GM12875 (cell line): ENCODE data around the gene RNU1-1.
"Not testable (repeated sequence)": the region's sequence is repeated elsewhere in the genome, so short reads cannot be mapped to it uniquely, and the experiment has no call there.

Source experiments
- H3K4me3 ChIP-seq: one replicate; pipeline ENCODE4 v1.5.1; 2011; ENCODE audit warnings: low read depth, low read length, control low read depth
- TF ChIP-seq, protein P1 (sequence below): IDR thresholded peaks from 2 replicates; pipeline ENCODE4 v1.5.1; 2011; ENCODE audit warnings: low read depth, mild to moderate bottlenecking, control low read depth, inconsistent platforms, low read length, moderate library complexity, borderline replicate concordance; ENCODE audit not compliant: insufficient read depth

RNU1-1 gene

GRCh38 chr1:16503494-16503893 lies 10.6 kb downstream of the RNU1-1 start:
- TF ChIP-seq, protein P1, sequence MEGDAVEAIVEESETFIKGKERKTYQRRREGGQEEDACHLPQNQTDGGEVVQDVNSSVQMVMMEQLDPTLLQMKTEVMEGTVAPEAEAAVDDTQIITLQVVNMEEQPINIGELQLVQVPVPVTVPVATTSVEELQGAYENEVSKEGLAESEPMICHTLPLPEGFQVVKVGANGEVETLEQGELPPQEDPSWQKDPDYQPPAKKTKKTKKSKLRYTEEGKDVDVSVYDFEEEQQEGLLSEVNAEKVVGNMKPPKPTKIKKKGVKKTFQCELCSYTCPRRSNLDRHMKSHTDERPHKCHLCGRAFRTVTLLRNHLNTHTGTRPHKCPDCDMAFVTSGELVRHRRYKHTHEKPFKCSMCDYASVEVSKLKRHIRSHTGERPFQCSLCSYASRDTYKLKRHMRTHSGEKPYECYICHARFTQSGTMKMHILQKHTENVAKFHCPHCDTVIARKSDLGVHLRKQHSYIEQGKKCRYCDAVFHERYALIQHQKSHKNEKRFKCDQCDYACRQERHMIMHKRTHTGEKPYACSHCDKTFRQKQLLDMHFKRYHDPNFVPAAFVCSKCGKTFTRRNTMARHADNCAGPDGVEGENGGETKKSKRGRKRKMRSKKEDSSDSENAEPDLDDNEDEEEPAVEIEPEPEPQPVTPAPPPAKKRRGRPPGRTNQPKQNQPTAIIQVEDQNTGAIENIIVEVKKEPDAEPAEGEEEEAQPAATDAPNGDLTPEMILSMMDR, result no peak
- no peak overlapping the region for H3K4me3 ChIP-seq

- H3K4me3 ChIP-seq, result not testable (repeated sequence)
Measured at GRCh38 chr1:16501446-16501845, 12.6 kb downstream of the RNU1-1 start.

- H3K4me3 ChIP-seq, result not testable (repeated sequence)
Measured at GRCh38 chr1:16500975-16501374, 13.1 kb downstream of the RNU1-1 start.

GRCh38 chr1:16500466-16500865 lies 13.6 kb downstream of the RNU1-1 start:
- H3K4me3 ChIP-seq, result not testable (repeated sequence)

DNA sequence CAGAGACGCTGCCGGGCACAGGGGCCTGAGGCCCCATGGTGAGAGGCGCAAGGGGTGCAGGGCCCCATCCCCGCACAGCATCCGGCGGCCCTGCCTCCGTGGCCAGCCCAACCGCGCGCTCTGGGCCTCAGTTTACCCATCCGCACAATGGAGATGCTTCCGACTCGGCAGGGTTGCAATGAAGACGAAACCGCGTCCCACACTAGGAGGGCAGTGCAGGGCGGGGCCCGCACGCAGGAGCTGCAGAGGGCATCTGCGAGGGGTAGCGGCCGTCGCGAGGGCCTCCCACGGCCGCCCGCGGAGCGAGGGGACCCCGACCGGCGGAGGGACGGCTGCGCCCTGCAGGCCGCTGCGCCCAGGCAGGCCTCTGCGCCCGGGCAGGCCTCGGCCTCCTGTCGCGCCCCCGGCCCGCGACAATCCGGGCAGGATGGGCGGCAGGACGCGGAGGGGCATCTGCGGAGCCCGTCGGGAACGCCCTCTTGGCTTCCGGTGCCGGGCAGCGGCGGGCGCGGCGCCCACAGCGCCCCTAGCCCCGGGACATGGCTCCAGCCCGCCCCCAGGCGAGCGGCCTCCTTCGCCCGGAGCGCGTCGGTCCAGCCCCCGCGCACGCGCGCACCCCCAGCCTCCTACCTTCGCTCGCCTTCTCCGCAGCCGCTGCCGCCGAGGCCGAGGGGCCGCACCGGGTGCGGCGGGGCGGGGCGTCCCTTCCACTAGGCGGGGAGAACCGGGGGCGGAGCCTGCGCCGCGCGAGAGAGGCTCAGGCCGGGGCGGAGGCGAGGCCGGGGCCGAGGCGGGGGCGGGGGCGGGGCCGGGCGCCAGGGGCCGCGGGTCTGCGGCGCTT lies 15.3 kb downstream of the RNU1-1 start:
- H3K4me3 ChIP-seq, result peak overlapping the region; percentile 66
- TF ChIP-seq, protein P1, result no peak; the same call in 1 of the 2 replicates

GRCh38 chr1:16498047-16498446 lies 16.0 kb downstream of the RNU1-1 start:
- not testable (repeated sequence) for H3K4me3 ChIP-seq

GRCh38 chr1:16497474-16497904 lies 16.6 kb downstream of the RNU1-1 start:
- H3K4me3 ChIP-seq, result not testable (repeated sequence)

- H3K4me3 ChIP-seq, result not testable (repeated sequence)
Measured at GRCh38 chr1:16493731-16494130, 20.4 kb downstream of the RNU1-1 start.

DNA sequence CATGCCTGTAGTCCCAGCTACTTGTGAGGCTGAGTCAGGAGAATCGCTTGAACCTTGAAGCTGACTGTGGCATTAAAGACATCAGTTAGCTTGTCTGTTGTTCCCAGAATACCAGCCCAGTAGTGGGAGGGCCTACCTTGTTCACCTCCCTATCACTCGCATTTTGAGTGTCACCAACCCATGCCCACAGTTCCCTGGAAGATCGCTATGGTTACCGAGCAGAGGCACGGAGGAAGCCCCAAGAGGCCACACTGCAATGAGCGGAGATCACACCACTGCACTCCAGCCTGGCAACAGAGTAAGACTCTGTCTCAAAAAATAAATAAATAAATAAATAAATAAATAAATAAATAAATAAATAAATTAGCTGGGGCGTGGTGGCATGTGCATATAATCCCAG lies 21.1 kb downstream of the RNU1-1 start:
- not testable (repeated sequence) for H3K4me3 ChIP-seq

DNA sequence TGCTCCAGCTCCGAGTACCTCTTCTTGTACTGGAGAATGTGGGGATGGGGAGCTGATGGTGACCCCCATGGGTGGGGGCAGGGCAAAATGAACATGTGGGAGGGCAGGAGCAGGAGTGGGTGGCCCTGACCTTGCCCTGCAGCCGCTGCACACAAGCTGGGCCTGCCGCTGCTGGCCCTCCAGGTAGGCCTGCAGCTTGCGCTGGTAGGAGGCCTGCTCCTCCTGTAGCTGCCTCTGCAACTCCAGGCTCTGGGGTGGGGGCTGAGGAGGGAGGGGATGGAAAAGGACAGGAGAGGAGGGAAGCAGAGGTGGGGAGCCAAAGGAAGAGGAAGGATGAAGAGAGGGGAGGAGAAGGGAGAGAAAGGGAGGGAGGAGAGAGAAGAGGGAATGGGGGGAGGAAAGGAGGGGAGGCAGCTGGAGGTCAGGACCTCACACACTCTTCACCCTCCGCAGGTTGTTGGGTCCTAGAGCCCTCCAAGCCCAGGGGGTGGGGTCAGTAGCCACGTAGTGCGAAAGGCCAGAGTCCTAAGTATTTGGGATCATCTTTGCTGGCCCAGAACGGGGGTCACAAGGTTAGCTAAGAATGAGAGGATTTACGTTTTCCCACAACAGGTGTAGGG lies 22.9 kb downstream of the RNU1-1 start:
- H3K4me3 ChIP-seq, result no peak overlapping the region
- TF ChIP-seq, protein P1, result no peak

- not testable (repeated sequence) for H3K4me3 ChIP-seq
Measured at GRCh38 chr1:16489195-16489880, 24.7 kb downstream of the RNU1-1 start.

DNA sequence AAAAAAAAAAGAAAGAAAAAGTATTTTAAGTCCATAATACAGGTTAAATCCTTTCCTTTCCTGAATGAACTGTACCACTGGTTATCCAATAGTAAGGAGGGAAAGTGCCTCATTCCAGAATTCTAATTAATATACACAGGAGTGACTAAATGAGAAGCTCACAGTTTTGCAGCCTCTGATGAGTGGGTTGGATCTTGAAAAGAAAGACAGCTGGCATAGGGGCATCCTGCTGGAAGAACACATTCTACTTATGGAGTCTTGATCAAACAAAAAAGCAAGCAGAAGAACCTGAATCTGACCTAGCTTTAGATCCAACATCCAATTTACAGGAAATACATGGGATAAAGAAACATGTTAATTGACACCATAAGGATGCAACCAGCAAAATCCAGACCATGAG lies 27.1 kb downstream of the RNU1-1 start:
- not testable (repeated sequence) for H3K4me3 ChIP-seq

GRCh38 chr1:16486316-16486715 lies 27.8 kb downstream of the RNU1-1 start:
- H3K4me3 ChIP-seq, result not testable (repeated sequence)
